Measurements from ENCODE around the gene GARIN5A.
"Not testable (repeated sequence)": the region's sequence is repeated elsewhere in the genome, so short reads cannot be mapped to it uniquely, and the experiment has no call there.

The GARIN5A gene

DNA sequence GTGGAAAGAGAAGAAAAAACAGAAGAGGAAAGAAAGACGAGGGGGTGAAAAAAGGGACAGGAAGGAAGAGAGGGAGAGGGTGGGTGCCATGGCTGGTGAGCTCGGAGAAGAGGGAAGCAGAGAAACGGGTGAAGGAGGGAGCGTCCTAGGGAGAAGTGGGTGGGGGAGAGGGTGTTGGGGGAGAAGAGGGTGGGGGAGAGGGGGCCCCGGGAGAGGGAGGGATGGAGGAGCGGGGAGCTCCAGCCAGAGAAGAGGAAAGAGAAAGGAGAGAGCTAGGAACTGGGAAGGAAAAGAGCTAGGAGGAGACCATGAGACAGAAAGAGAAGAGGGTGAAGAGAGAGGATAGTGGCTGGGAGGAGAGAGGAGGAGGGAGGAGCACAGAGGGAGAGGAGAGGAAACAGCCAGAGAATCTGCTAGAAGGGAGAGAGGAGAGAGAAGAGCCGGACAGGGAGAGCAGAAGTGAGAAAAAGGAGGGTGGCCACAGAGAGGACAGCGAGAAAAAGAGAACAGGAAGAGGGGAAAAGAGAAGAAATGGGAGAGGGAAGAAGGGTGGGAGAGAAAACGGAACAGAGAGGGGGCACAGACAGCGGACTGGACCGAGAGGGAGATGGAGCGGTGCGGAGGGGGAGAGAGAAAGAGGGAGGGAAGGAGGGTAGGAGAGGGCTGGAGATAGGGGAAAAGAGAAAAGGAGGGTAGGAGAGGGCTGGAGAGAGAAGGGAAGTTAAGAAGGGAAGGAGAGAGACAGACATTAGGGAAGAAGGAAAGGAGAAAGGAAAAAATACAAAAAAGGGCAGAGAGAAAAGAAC lies 11.9 kb upstream of the GARIN5A start:
- no peak for DNase-seq (ENCODE audit: low spot score)

DNA sequence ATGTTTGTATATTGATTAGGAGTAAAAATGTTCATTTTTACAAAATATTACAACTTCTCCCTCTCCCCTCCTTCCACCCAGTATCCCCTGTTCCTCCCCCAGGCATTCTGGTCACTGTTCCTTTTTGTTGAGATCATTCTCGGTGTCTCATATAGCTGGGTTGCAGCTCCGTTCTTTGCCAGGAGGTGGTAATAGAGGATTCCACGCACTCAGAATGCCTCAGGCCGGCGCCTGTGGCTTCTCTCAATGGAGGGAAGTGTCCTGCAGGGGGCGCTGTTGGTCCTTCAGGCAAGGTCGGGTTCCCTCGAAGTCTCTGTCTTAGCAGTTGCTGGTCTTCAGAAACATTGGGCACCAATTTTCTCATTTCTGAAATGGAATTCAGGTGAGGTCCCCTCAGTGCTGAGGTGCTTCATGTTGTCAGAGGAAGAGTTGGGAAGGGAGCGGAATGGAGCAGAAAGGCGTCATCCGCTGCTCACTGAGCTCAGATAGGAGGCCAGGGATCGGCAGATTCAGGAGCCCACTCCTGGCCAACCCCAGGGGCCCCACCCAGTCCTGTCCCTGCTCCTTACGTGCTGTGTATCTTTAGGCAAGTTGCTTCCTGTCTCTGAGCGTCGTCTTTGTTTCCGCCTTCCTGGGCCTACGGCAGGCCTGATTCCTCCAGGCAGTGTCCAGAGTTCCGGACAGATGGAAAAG lies 10.3 kb upstream of the GARIN5A start:
- no peak for DNase-seq (ENCODE audit: low spot score)

DNA sequence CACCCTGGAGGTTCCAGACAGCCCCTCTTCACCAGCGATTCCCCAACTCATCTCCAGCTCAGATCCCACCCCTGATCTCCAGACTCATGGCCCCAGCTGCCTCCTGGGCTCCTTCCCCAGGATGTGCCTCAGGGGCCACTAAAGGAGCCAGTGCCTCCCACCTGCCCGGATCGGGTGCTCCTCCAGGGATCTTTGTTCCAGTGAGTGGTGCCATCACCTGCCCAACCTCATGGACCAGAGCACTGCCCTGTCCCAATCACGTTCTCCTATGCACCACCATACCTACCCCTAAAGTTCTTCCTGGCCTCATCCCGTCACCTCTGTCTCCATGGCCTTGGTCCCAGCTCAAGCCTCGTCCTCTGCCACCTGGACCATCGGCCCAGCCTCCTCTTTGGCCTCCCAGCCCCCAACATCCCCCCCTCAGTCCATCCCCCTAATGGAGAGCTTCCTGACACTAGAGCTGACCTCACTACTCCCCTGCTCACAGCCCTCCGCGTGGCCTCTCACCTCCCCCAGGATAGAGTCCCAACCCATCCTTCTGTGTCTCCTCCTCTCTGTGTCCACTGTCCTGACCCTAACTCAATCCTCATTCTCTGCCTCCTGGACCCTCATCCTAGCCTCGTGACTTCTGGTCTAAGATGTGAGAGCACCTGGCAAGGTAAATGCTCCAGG lies 8.8 kb upstream of the GARIN5A start:
- no peak for DNase-seq (ENCODE audit: low spot score)

DNA sequence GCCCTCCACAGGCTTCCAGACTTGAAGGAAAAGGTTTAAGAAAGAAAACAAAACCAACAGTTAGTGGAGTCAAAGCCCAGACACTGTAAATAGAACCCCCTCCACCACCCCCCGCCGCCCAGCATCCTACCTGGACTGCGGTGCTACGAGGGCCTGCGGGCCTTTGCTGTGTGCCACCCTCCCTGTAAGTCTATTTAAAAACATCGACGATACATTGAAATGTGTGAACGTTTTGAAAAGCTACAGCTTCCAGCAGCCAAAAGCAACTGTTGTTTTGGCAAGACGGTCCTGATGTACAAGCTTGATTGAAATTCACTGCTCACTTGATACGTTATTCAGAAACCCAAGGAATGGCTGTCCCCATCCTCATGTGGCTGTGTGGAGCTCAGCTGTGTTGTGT lies 6.3 kb upstream of the GARIN5A start:
- no peak for DNase-seq (ENCODE audit: low spot score)

DNA sequence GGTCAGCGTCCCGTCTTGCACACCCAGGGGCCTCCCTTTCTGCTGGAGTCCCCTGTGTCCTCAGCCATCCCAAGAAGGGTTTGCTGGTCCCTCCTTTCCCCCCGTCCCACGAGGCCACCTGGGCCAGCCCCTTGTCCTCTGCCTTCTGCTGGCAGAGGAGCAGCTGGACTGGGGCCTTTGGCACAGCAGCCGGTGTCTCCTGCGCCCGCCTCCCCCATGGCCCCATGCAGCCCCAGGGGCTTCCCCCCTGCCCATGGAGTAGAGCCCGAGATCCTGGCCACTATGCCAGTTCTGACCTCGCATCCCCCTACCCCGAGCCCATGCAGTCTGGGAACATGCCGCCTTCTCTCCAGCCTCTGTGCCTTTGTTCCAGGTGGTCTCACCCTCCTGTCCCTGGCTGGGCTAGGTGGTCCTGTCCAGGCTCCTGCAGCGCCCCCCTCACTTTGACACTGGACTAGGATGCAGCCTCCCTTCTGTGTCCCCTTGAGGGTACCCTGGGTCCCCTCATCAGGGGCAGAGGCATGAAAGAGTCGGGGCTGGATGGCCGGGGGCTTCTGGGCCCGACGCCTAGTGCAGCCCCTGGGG lies 5.7 kb upstream of the GARIN5A start:
- no peak for DNase-seq (ENCODE audit: low spot score)

DNA sequence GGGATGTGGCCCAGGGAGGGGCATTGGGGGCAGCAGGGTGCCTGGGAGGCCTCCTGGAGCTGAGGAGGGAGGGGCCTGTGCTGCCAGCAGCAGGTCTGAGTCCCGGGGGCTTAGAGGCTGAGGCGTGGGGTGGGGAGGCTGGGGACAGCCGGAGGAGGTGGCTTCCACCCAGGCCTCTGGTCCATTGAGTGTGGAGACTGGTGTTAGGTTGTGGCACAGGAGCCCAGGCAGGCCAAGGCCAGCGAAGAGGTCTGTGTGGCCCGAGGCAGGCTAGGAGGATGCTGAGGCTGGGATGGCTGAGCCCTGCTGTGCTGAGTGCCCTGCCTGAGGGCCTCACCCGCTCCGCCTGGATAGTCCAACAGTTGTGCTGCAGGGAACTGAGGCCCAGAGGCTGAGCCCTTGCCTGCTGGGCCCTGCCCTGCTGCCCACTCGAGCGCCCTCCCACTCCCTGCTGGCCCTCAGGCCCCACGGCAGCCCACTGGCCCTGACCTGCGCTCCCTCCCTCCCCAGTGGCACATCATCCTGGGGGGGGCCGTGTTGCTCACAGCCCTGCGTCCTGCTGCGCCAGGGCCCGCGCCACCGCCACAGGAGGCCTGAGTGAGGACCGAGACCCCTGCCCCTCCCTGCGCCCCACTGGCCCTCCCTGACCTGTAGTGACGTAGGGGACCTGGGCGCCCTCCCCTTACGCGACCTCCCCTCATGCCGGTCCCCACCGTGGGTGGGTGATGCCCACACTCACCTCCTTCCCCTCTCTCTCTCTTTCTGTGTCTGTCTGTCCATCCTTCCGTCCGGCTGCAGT lies 4.9 kb upstream of the GARIN5A start:
- DNase-seq (ENCODE audit: low spot score): no peak

DNA sequence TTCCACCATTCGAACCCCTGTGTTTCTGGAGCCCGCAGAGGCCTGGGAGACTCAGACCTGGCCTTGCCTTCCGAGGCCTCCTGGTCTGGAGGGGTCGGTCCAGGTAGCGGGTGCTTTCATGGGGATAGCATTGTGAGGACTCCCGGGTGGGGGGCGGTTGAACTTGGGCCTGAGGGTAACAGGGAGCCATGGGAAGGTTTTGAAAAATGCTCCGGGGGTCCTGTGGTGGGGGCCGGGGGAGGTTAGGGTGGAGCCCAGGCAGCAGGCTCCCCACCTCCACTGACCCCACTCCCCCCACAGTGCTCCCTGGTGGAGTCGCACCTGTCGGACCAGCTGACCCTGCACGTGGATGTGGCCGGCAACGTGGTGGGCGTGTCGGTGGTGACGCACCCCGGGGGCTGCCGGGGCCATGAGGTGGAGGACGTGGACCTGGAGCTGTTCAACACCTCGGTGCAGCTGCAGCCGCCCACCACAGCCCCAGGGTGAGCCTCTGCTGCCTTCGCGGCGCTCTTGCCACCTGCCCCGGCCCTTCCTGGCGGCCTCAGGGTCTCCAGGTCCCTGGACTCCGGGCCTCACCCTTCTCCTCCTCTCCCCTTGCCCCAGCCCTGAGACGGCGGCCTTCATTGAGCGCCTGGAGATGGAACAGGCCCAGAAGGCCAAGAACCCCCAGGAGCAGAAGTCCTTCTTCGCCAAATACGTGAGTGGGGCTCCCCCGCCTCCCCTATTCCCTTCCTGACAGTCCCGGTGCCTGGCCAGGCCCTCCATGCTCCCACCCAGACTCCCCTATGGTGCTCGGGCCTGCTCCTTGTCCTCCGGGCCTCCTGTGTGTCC lies 3.8 kb upstream of the GARIN5A start:
- DNase-seq (ENCODE audit: low spot score): no peak

DNA sequence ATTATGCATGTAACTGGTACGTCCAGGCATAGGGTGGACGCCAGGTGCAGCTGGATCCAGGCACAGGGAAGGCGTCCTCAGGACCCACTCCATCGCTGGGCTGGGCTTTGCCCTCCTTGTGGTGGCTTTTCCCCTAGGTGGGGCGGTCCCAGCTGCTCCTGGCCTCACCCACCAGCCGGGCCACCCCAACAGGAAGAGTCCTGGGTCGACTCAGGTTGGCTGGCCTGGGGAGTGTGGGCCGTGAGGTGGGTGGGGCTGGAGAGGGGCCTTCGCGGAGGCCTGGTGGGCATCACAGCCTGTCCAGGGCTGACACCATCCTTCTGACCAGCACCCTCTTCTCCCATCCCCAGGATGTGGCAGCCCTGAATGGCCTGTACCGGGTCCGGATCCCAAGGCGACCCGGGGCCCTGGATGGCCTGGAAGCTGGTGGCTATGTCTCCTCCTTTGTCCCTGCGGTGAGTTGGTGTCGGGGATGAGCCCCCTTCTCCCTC lies 3.2 kb upstream of the GARIN5A start:
- DNase-seq (ENCODE audit: low spot score): no peak

DNA sequence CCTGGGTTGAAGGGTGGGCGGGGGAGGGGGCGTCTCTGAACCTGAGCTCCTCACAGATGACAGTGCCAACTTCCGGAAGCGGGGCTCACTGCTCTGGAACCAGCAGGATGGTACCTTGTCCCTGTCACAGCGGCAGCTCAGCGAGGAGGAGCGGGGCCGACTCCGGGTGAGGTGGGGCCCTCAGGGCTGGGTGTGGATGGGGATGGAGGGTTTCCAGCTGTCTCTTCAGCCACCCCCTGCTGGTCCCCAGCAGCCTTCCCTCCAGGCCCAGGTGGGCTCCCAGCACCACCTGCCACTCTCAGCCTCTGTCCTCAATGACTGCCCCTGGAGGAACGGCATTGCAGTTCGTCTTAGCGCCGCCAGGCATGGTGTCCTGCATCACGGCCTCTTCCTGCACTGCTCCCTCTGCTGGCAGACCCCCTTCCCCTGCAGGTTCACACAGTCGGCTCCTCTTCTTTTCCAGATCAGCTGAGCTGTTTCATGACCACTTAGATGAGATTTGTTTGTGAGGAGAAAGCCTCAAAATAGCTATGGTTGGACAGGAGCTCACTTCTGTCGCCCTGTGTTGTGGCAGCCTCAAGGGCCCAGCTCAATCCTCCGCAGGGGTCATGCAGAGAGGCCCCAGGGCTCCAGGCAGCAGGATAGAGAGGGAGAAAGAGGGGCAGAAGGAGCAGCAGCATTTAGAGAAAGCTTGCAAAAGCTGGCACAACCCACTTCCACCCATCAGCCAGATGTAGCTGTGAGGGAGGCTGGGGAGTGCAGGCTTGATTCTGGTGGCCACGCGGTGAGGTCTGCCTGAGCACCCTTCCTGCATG lies 2.5 kb upstream of the GARIN5A start:
- DNase-seq (ENCODE audit: low spot score): no peak

DNA sequence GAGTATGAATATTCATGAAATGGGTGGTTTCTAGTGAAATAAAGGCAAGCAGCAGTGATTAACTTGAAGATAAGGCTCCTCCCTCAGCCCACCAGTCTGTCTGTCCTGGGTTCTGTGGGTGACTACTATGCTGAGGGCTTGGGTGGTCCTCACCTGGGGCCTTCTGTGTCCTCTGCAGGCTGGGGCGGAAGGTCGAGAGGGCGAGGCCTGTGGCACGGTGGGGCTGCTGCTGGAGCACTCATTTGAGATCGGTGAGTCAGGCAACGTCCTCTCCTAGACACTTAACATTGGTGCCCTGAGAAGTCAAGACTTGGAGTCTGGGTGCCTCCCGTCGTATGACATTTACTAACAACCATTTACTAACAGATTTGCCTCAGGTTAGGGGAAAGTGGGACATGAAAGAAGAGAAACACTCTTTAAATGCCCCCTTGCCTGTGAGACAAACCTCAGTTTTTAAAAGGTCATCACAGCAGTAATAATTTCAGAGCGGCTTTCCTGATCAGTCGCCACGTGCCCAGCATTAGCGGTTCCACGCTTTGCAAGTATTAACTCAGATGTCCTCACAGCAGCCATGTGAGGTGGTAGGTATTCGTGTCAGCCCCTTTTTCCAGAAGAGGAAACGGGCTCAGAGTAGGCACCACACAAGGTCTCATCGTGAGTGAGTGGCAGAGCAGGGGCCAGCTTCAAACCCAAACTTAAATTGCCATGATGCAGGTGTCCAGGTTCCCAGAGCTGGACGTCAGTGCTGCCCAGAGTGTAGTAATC lies 1.3 kb upstream of the GARIN5A start:
- no peak for DNase-seq (ENCODE audit: low spot score)

DNA sequence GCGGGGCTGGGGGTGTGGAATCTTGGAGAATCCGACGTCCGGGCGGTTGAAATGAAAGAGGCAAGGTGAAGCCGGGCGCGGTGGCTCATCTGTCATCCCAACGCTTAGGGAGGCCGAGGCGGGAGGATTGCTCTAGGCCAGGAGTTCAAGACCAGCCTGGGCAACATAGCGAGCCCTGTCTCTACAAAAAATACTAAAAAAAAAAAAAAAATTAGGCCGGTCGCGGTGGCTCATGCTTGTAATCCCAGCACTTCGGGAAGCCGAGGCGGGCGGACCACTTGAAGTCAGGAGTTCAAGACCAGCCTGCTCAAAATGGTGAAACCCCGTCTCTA lies 225 bp upstream of the GARIN5A start:
- no peak for DNase-seq (ENCODE audit: low spot score)

DNA sequence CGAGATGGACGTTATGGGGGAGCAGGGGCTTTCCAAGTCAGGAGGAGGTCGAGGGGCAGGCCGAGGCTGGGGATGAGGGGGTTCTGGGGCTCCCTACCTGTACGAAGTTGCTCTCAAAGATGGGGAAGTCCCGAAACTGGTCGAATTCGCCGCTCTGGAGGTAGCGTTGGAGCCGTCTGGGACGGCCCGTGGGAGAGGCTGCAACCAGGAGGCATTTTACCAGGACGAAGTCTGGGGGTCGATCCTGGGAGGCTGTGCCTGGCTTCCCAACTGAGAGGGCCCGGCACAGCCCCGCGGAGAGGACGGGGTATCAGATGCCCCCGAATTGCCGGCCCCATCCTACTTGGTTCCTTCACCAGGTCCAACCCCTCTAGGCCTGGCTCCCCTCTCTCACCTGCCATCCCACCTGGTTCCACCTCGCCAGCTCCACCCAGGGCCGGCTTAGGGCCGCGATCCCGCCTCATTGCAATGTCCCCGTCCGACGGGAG lies 868 bp downstream of the GARIN5A start:
- DNase-seq (ENCODE audit: low spot score): no peak

DNA sequence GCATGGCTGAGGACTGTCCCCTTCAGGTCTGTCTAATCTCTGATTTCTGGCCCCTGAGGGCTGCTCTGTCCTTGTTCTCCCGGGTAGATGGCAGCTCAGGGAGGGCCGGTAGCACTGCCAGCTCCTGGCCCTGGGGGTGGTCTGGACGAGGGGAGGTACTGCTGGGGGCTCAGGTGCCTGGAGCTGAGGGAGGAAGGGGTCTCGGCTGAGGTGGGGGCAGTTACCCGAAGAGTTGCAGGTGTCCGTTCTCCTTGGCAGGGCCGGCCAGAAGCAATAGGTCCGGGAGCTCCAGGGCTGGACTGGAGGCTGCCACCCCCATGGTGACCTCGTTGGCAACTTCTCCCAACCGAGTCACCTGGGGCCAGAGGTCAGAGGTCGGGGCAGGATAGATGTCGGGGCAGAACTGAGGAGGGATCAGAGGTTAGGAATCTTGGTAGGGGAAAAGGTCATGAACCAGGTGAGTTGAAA lies 1.5 kb downstream of the GARIN5A start:
- no peak for DNase-seq (ENCODE audit: low spot score)

DNA sequence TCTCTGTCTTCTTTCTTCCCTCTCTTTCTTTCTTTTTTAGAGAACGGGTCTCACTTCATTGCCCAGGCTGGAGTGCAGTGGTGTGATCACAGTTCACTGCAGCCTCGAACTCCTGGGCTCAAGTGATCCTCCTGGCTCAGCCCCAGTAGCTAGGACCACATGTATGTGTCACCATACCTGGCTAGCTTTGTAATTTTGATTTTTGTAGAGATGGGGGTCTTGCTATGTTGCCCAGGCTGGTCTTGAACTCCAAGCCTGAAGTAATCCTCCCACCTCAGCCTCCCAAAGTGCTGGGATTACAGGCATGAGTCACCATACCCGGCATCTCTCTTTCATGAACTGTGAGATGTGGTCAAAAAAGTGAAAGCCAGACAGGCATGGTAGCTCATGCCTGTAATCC lies 3.3 kb downstream of the GARIN5A start:
- not testable (repeated sequence) for DNase-seq (ENCODE audit: low spot score)

DNA sequence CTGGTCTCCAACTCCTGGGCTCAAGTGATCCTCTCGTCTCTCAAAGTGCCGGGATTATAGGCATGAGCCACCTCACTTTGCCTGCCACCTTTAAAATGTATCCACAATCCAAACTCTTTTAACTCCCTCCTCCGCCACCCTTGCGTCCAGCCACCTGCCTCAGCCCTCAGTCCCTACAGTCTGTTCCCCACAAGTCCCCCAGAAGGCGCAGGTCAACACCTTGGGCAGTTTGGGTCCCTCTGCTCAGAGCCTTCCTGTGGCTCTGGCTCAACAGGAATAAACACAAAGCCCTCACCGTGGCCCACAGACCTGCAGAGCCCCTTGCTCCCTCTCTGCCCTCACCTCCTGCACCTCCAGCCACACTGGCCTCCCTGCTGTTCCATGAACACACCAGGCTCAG lies 7.8 kb downstream of the GARIN5A start:
- no peak for DNase-seq (ENCODE audit: low spot score)

DNA sequence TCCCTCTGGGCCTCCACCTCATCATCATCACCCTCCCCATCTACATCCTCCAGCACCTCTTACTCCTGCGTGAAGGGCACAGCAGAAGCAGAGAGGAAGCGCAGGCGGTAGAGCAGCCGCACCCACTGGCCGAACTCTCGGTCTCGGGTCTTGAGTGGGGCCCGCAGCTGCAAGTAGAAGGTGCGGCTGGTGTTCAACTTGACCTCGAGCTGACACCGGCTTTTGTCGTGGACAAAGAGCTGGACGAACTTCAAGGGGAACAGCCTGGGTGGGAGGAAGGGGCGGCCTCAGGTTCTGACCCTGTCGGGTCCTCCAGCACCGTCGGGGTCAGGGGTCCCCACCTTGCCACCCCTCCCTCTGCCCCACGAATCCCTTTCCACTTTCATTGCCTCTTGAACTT lies 9.1 kb downstream of the GARIN5A start:
- no peak for DNase-seq (ENCODE audit: low spot score)

DNA sequence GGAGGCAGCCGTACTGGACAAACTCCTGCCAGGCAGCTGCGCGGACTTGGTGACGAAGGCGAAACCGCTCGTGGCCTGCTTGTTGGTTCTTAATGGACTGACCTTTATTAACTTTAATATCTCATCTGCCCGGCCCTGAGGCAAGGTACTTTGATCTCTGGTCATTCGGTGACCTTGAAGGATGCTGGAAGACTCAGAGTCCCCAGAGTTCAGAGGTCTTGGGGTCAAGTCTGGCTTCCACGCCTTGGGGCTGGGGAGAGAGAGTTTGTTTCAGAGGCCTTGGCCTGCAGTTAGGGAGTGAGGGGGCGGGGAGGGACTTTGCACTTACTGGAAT lies 10.0 kb downstream of the GARIN5A start:
- no peak for DNase-seq (ENCODE audit: low spot score)

DNA sequence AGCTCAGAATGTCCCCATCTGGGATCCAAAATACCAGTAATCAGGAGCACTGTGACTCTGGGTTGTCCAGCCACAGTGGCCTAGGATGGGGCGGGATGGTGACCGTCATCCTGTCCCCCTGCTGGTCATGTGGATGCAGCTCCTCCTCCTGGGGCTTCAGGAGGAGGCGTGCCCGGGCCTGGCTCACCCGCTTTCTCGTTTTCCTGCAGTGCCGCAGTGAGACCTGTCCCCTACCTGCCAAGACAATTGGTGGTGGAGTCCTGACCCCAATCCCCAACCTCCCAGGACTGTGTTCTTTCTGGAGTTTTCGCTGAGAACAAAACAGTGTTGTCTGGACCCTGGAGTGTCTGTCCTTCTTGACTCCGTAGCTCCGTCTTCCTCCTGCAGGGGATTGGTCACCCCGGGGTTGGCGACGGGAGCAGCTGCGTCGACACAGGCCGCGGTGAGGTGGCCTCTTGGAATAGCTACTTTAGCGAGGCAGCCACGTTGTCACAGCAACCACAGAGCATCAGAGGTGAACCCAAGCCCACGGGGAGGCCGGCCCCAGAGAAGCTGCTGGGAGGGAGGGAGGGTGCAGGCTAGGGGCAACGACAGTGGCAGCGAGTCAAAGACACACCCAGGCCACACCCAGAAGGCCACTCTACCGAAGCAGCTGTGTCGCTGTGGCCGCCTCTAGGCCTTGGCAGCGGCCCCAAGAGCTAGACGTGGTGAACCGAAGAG lies 10.5 kb downstream of the GARIN5A start:
- no peak for DNase-seq (ENCODE audit: low spot score)

DNA sequence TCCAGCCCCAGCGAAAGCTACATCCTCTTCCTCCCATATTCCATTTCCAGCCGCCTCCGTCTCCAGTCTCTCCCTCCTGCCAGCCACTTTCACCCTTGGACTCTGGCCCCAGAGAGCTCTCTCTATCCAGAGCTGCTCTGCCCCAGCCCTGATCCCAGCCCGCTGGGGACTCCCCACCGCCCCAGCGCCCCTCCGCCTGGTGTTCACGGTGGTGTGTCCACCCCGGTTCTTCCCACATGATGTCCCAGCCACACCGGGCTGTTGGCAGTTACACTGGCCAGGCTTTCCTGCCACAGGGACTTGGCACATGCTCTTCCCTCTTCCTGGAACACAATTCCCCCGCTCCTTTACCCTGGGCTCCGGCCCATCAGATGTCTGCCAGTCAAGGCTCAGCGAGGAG lies 11.6 kb downstream of the GARIN5A start:
- DNase-seq (ENCODE audit: low spot score): no peak
